ENCODE measurements around the gene ATL2.
A peak's percentile ranks its signal among the peaks of the same experiment; 100 is the strongest.

The ATL2 gene

DNA sequence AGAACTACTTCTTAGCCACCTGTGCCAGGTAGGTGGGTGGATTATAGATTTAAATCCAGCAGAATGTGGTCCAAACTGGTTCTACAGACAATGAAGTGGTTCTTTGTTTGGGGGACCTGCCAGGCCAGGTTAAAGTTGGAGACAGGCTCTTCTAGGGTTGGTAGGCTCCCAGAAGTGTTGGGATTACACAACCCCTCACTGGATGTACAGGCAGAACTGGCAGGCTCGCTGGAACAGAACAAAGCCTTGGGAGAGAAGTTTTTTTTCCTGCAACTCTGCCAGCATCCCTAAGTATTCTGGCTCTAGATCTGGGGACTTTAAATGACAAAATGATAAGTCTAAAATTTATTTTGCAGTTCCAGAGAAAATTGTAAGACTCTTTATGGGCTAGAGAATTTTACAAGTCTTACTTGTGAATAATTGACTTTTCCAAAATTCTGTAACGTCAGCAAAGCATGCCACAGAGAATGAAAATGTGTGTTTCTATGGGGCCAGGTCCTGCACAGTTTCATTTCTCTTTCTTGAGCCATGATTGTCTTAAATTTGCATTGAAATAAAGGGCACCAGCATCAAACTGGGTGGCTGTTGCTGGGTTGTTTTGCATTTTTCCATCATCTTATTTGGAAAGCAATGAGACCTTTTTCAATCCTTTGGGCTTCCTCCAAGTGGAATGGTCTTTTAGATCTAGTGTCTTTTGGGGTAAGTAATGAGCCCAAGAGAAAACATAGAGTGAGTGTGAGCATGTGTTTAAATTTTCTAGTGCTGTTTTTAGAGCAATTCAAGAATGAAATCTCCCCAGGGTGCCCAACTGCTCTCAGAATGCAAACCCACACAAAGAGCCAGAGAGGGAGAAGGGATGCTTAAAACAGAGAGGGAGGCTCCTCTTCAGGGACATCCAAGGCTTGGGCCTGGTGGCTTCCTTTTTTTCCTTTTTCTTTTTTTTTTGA lies 32.4 kb upstream of the ATL2 start:
- H3K27me3 Mint-ChIP-seq (ENCODE audit: low read depth) = no peaks in the 10 kb centered on the region
- H3K4me1 Mint-ChIP-seq = peaks cover 5% of the 10 kb centered on the region
- TF ChIP-seq, protein P1, sequence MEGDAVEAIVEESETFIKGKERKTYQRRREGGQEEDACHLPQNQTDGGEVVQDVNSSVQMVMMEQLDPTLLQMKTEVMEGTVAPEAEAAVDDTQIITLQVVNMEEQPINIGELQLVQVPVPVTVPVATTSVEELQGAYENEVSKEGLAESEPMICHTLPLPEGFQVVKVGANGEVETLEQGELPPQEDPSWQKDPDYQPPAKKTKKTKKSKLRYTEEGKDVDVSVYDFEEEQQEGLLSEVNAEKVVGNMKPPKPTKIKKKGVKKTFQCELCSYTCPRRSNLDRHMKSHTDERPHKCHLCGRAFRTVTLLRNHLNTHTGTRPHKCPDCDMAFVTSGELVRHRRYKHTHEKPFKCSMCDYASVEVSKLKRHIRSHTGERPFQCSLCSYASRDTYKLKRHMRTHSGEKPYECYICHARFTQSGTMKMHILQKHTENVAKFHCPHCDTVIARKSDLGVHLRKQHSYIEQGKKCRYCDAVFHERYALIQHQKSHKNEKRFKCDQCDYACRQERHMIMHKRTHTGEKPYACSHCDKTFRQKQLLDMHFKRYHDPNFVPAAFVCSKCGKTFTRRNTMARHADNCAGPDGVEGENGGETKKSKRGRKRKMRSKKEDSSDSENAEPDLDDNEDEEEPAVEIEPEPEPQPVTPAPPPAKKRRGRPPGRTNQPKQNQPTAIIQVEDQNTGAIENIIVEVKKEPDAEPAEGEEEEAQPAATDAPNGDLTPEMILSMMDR (IDR thresholded peaks at IDR 0.05; ENCODE audit: unreplicated experiment in 3 of 3) = no peak
- H3K27ac Mint-ChIP-seq = no peak overlapping the region
- peaks cover 17% of the 10 kb centered on the region for H3K9me3 Mint-ChIP-seq
- peaks cover 10% of the 10 kb centered on the region for H3K36me3 Mint-ChIP-seq (ENCODE audit: low read depth)
- H3K4me3 Mint-ChIP-seq = no peak overlapping the region

DNA sequence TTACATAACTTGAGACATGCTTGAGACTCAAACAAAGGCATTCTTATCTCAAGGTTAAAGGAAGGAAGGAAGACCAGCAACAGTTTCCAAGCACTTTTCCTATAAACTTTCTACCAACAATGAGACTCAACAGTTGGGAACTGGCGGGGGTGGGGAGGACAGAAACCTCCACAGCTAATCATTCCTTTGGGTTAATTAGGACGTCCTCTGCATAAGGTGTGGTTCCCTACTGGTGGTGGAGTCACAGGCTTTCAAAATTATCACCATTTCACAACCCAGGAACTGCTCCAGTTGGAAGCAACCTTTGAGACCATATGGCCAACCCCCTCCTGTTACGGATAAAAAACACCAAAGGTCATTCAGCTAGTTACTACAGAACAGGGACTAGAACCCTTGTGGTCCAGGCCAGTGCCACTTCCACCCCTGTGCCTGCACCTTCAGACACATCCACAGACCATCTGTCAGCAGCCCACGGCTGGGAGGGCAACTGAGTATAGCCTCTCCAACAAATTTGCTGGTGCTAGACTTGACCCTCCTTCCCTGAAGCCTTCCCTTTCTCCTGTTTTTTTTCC lies 30.1 kb upstream of the ATL2 start:
- H3K4me1 Mint-ChIP-seq = peaks cover 5% of the 10 kb centered on the region
- H3K36me3 Mint-ChIP-seq (ENCODE audit: low read depth) = peaks cover 5% of the 10 kb centered on the region
- TF ChIP-seq, protein P1 (IDR thresholded peaks at IDR 0.05; ENCODE audit: unreplicated experiment in 3 of 3) = no peak
- peak overlapping the region in 1 of 3 experiments; percentile 43 for H3K27ac Mint-ChIP-seq
- peaks cover 9% of the 10 kb centered on the region for H3K9me3 Mint-ChIP-seq
- no peaks in the 10 kb centered on the region for H3K27me3 Mint-ChIP-seq (ENCODE audit: low read depth)
- H3K4me3 Mint-ChIP-seq = no peak overlapping the region

DNA sequence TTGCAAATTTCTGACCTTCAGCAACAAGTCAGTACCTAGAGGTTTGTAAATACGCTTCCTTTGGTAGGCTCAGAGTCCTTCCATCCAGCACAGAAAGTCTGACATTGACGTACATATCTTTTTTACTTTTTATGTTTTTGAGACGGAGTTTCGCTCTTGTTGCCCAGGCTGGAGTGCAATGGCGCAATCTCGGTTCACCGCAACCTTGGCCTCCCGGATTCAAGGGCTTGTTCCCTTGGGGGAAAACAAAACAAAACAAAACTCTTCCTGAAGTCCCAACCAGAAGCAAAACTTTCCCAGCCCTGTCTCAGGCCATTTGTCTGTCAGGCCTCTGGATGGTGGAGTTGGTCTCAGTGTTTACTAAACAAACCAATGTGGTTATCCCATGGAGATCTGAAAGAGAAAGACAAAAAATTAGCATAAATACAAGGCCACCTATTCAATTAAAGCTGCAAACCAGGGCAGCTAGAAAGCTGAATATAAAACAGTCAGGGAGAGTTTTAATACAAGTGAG lies 29.6 kb upstream of the ATL2 start:
- peaks cover 5% of the 10 kb centered on the region for H3K4me1 Mint-ChIP-seq
- H3K27me3 Mint-ChIP-seq (ENCODE audit: low read depth) = no peaks in the 10 kb centered on the region
- no peak overlapping the region for H3K4me3 Mint-ChIP-seq
- H3K36me3 Mint-ChIP-seq (ENCODE audit: low read depth) = peaks cover 4% of the 10 kb centered on the region
- H3K9me3 Mint-ChIP-seq = peaks cover 10% of the 10 kb centered on the region
- H3K27ac Mint-ChIP-seq = peak overlapping the region in 1 of 3 experiments; percentile 43
- TF ChIP-seq, protein P1 (IDR thresholded peaks at IDR 0.05; ENCODE audit: unreplicated experiment in 3 of 3) = no peak

DNA sequence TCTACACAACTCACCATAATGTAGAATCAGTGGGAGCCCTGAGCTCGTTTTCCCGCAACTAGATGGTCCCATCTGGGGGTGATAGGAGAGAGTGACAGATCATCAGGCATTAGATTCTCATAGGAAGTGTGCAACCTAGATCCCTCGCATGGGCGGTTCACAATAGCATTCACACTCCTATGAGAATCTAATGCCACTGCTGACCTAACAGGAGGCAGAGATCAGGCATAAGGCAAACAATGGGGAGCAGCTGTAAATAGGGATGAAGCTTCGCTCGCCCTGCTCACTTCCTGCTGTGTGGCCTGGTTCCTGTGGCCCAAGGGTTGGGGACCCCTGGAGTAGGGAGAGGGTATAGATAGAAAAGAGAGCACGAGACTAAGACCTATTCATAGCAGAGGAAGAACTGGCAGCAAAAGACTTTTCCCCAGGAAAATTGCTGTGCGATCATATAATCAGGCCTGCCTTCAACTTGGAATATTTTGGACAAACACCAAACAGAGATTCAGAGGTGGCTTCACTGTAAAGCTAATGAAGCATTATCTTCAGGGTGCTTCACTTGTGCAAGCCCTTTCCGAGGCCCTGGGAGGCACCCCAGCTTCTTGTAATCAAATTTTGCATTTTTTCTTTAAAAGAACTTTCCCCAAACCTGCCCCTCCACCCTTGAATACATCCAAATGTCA lies 29.0 kb upstream of the ATL2 start:
- peaks cover 4% of the 10 kb centered on the region for H3K36me3 Mint-ChIP-seq (ENCODE audit: low read depth)
- H3K4me3 Mint-ChIP-seq = no peak overlapping the region
- H3K27ac Mint-ChIP-seq = no peak overlapping the region
- H3K9me3 Mint-ChIP-seq = peaks cover 10% of the 10 kb centered on the region
- peaks cover 5% of the 10 kb centered on the region for H3K4me1 Mint-ChIP-seq
- TF ChIP-seq, protein P1 (IDR thresholded peaks at IDR 0.05; ENCODE audit: unreplicated experiment in 3 of 3) = no peak
- no peaks in the 10 kb centered on the region for H3K27me3 Mint-ChIP-seq (ENCODE audit: low read depth)

DNA sequence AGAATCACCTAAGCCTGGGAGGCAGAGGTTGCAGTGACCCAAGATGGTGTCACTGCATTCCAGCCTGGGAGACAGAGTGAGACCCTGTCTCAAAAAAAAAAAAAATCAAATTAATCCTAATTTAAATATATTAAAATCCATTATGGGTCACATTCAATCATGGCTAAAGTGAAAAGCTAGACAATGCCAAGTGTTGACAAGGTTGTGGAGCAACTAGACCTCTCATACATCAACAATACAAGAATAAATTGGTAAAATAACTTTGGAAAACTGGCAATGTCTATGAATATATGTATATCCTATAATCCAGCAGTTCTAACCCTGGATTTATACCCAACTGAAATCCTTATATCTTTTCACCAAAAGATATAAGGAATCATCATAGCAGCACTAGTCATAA lies 23.4 kb upstream of the ATL2 start:
- H3K27ac Mint-ChIP-seq = no peak overlapping the region
- H3K4me3 Mint-ChIP-seq = no peak overlapping the region
- TF ChIP-seq, protein P1 (IDR thresholded peaks at IDR 0.05; ENCODE audit: unreplicated experiment in 3 of 3) = no peak
- H3K36me3 Mint-ChIP-seq (ENCODE audit: low read depth) = peaks cover 4% of the 10 kb centered on the region
- no peaks in the 10 kb centered on the region for H3K4me1 Mint-ChIP-seq
- H3K27me3 Mint-ChIP-seq (ENCODE audit: low read depth) = no peaks in the 10 kb centered on the region
- H3K9me3 Mint-ChIP-seq = peaks cover 8% of the 10 kb centered on the region
